GM23338 (cell line): ENCODE data around the gene ZNF776. TPM values are rescaled to one million over a fixed set of nuclear protein-coding genes. Genes with fewer than 3 reads are reported as not detected.

Experiments used
- ATAC-seq: fragments of 200-7000 bp; cut with Tn5 transposase; 3 replicates; pipeline ENCODE4 v1.9.1; 2020
- DNase-seq: peaks from one replicate; pipeline ENCODE4 v3.0.0-alpha.2; 2015; ENCODE audit warnings: low spot score
- H2AFZ ChIP-seq: fragments of 200-600 bp; sonication (generic); 2 replicates; pipeline ENCODE4 v1.8.0; 2016; ENCODE audit warnings: antibody characterized with exemption, mild to moderate bottlenecking, moderate library complexity
- H3F3A ChIP-seq: fragments of 200-600 bp; sonication (generic); replicated peaks from 2 replicates; pipeline ENCODE4 v1.8.0; 2017; ENCODE audit warnings: antibody characterized with exemption, mixed run types, low read depth
- H3K27ac ChIP-seq: fragments of 200-600 bp; sonication (generic); 2 replicates; pipeline ENCODE4 v1.6.1; 2016; ENCODE audit warnings: low read depth
- H3K27me3 ChIP-seq: fragments of 200-600 bp; sonication (generic); 2 replicates; pipeline ENCODE4 v1.8.0; 2016; ENCODE audit warnings: mild to moderate bottlenecking, mixed run types, moderate library complexity; ENCODE audit not compliant: insufficient read depth
- H3K36me3 ChIP-seq: fragments of 200-600 bp; sonication (generic); 2 replicates; pipeline ENCODE4 v1.8.0; 2016; ENCODE audit warnings: mild to moderate bottlenecking; ENCODE audit not compliant: insufficient read depth
- H3K4me1 ChIP-seq: fragments of 200-600 bp; sonication (generic); 2 replicates; pipeline ENCODE4 v1.8.0; 2016; ENCODE audit warnings: mild to moderate bottlenecking, moderate library complexity; ENCODE audit not compliant: insufficient read depth
- H3K4me2 ChIP-seq: fragments of 200-600 bp; sonication (generic); 2 replicates; pipeline ENCODE4 v1.7.1; 2017; ENCODE audit warnings: mixed run types
- H3K4me3 ChIP-seq: fragments of 200-600 bp; sonication (generic); 2 replicates; pipeline ENCODE4 v1.6.1; 2016; ENCODE audit warnings: mixed run types
- H3K79me2 ChIP-seq: fragments of 200-600 bp; sonication (generic); replicated peaks from 2 replicates; pipeline ENCODE4 v1.8.0; 2017; ENCODE audit warnings: mild to moderate bottlenecking; ENCODE audit not compliant: insufficient read depth
- H3K9me2 ChIP-seq: fragments of 200-600 bp; sonication (generic); 2 replicates; pipeline ENCODE4 v1.8.0; 2017; ENCODE audit not compliant: insufficient read depth
- H4K20me1 ChIP-seq: fragments of 200-600 bp; sonication (generic); replicated peaks from 2 replicates; pipeline ENCODE4 v1.8.0; 2017; ENCODE audit warnings: mild to moderate bottlenecking; ENCODE audit not compliant: insufficient read depth
- H3K27ac Mint-ChIP-seq: 2 replicates; pipeline ENCODE4 v1.8.0; 2020; ENCODE audit warnings: inconsistent platforms, mild to moderate bottlenecking, moderate library complexity, mixed read lengths
- H3K27me3 Mint-ChIP-seq: 3 replicates; pipeline ENCODE4 v1.8.0; 2022; ENCODE audit warnings: low read depth, mild to moderate bottlenecking, moderate library complexity, mixed read lengths, inconsistent platforms; ENCODE audit not compliant: insufficient read depth, poor library complexity
- H3K36me3 Mint-ChIP-seq: 3 replicates; pipeline ENCODE4 v1.8.0; 2021; ENCODE audit warnings: low read depth, mild to moderate bottlenecking, inconsistent platforms, moderate library complexity, mixed read lengths
- H3K4me1 Mint-ChIP-seq: 3 replicates; pipeline ENCODE4 v1.8.0; 2020; ENCODE audit warnings: mild to moderate bottlenecking, inconsistent platforms, mixed read lengths
- H3K4me3 Mint-ChIP-seq: 3 replicates; pipeline ENCODE4 v1.8.0; 2021; ENCODE audit warnings: moderate library complexity, mild to moderate bottlenecking, inconsistent platforms, mixed read lengths
- H3K9me3 Mint-ChIP-seq: 3 replicates; pipeline ENCODE4 v1.8.0; 2020; ENCODE audit warnings: moderate library complexity, mild to moderate bottlenecking, inconsistent platforms, mixed read lengths
- CREB1 ChIP-seq: fragments of 250-450 bp; sonication (Bioruptor Pico); IDR thresholded peaks from 2 replicates; pipeline ENCODE4 v1.5.0; 2020; ENCODE audit warnings: low read depth, mild to moderate bottlenecking, moderate library complexity
- CTCF ChIP-seq, 2 experiments: fragments of 200-600 bp in 1 of 2; sonication (generic) in 1 of 2; conservative IDR thresholded peaks; 2 replicates each; pipeline versions ENCODE4 v1.5.1 to v1.6.1; 2016 to 2017; ENCODE audit warnings: antibody characterized with exemption in 2 of 2, low read depth in 2 of 2, mild to moderate bottlenecking in 2 of 2, moderate library complexity in 1 of 2
- EZH2 ChIP-seq: fragments of 200-600 bp; sonication (generic); IDR thresholded peaks from one replicate; pipeline ENCODE4 v1.8.0; 2017; ENCODE audit warnings: antibody characterized with exemption, mild to moderate bottlenecking, low read depth; ENCODE audit not compliant: unreplicated experiment
- EZH2phosphoT487 ChIP-seq: fragments of 200-600 bp; sonication (generic); IDR thresholded peaks from one replicate; pipeline ENCODE4 v1.8.1; 2018; ENCODE audit warnings: antibody characterized with exemption; ENCODE audit not compliant: unreplicated experiment
- JUNB ChIP-seq: IDR thresholded peaks from one replicate; pipeline ENCODE4 v1.6.1; 2016; ENCODE audit warnings: antibody characterized with exemption; ENCODE audit not compliant: unreplicated experiment
- NANOG ChIP-seq: IDR thresholded peaks from 2 replicates; pipeline ENCODE4 v1.6.1; 2016; ENCODE audit warnings: antibody characterized with exemption, borderline replicate concordance
- POLR2AphosphoS5 ChIP-seq: IDR thresholded peaks from 2 replicates; pipeline ENCODE4 v1.6.1; 2016; ENCODE audit warnings: antibody characterized with exemption, low read depth
- STAT1 ChIP-seq: IDR thresholded peaks from one replicate; pipeline ENCODE4 v1.6.1; 2016; ENCODE audit warnings: antibody characterized with exemption; ENCODE audit not compliant: unreplicated experiment
- ZNF114 ChIP-seq: fragments of 250-450 bp; sonication (Bioruptor Pico); IDR thresholded peaks from 2 replicates; pipeline ENCODE4 v1.5.0; 2020; ENCODE audit warnings: mild to moderate bottlenecking, moderate library complexity
- ZNF331 ChIP-seq: fragments of 250-450 bp; sonication (Bioruptor Pico); IDR thresholded peaks from 2 replicates; pipeline ENCODE4 v1.5.0; 2020; ENCODE audit warnings: low read depth, mild to moderate bottlenecking, moderate library complexity
- ZNF462 ChIP-seq: fragments of 250-450 bp; sonication (Bioruptor Pico); IDR thresholded peaks from 2 replicates; pipeline ENCODE4 v1.5.0; 2020; ENCODE audit warnings: mild to moderate bottlenecking, moderate library complexity
- polyA plus RNA-seq: library from polyadenylated mRNA; unstranded; fragments of >200 nt; fragmentation: Nextera tagmentation; extraction: Ambion mirVana; gene quantifications from 2 replicates; pipeline ENCODE4 v1.2.1, GENCODE V29; 2016
- total RNA-seq: library from RNA; depleted of rRNA; stranded (reverse); fragments of >200 nt; shearing (Covaris generic); gene quantifications from 2 replicates; pipeline ENCODE4 v1.2.3, GENCODE V29; 2014
- TF ChIP-seq, protein P1 (sequence below): IDR thresholded peaks from one replicate; pipeline ENCODE4 v1.6.1; 2018; ENCODE audit warnings: antibody characterized with exemption; ENCODE audit not compliant: unreplicated experiment
- TF ChIP-seq, protein P2 (sequence below): IDR thresholded peaks from 2 replicates; pipeline ENCODE4 v1.6.1; 2016; ENCODE audit warnings: antibody characterized with exemption

The ZNF776 gene
- total and polyA plus RNA-seq, 2 experiments from 2014 or later: 5.9 to 19.4 TPM

- Mint-ChIP-seq H3K4me1 (peaks cover 17% of the 10 kb centered on the region), H3K36me3 (peaks cover 22% of the 10 kb centered on the region), H3K4me3 (peak within 1 kb of the TSS; percentile 97), H3K27ac (peak within 1 kb of the TSS; percentile 84), H3K27me3 (peaks cover 10% of the 10 kb centered on the region), H3K9me3 (0 out of 3 replicates have a peak, but pooled peaks cover 3% of the 10 kb centered on the region)
- peak within 1 kb of the TSS; percentile 66; the same call in 1 of the 2 replicates for H2AFZ ChIP-seq
- peaks cover 8% of the 10 kb centered on the region for H3F3A ChIP-seq
- no peaks in the 10 kb centered on the region for H3K27me3 ChIP-seq
- H3K4me2 ChIP-seq: peak within 1 kb of the TSS; percentile 96
- DNase-seq: peak; percentile 99
- peaks cover 18% of the 10 kb centered on the region for H4K20me1 ChIP-seq
- H3K79me2 ChIP-seq: peaks cover 45% of the 10 kb centered on the region
- TF ChIP-seq EZH2phosphoT487 (no peak), ZNF462 (CRISPR knock-in tag) (no peak), EZH2 (no peak), ZNF114 (CRISPR knock-in tag) (no peak), CTCF (conservative IDR thresholded peaks at IDR 0.05; ENCODE audit: low read depth in 2 of 2) (no peak), CREB1 (CRISPR knock-in tag) (peak; percentile 36; the same call in 1 of the 2 replicates), POLR2AphosphoS5 (peak; percentile 93), NANOG (no peak), JUNB (no peak), STAT1 (no peak), ZNF331 (CRISPR knock-in tag) (no peak)
- TF ChIP-seq, protein P1, sequence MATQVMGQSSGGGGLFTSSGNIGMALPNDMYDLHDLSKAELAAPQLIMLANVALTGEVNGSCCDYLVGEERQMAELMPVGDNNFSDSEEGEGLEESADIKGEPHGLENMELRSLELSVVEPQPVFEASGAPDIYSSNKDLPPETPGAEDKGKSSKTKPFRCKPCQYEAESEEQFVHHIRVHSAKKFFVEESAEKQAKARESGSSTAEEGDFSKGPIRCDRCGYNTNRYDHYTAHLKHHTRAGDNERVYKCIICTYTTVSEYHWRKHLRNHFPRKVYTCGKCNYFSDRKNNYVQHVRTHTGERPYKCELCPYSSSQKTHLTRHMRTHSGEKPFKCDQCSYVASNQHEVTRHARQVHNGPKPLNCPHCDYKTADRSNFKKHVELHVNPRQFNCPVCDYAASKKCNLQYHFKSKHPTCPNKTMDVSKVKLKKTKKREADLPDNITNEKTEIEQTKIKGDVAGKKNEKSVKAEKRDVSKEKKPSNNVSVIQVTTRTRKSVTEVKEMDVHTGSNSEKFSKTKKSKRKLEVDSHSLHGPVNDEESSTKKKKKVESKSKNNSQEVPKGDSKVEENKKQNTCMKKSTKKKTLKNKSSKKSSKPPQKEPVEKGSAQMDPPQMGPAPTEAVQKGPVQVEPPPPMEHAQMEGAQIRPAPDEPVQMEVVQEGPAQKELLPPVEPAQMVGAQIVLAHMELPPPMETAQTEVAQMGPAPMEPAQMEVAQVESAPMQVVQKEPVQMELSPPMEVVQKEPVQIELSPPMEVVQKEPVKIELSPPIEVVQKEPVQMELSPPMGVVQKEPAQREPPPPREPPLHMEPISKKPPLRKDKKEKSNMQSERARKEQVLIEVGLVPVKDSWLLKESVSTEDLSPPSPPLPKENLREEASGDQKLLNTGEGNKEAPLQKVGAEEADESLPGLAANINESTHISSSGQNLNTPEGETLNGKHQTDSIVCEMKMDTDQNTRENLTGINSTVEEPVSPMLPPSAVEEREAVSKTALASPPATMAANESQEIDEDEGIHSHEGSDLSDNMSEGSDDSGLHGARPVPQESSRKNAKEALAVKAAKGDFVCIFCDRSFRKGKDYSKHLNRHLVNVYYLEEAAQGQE: peak; percentile 8
- TF ChIP-seq, protein P2, sequence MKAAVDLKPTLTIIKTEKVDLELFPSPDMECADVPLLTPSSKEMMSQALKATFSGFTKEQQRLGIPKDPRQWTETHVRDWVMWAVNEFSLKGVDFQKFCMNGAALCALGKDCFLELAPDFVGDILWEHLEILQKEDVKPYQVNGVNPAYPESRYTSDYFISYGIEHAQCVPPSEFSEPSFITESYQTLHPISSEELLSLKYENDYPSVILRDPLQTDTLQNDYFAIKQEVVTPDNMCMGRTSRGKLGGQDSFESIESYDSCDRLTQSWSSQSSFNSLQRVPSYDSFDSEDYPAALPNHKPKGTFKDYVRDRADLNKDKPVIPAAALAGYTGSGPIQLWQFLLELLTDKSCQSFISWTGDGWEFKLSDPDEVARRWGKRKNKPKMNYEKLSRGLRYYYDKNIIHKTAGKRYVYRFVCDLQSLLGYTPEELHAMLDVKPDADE: peak; percentile 97
- ATAC-seq: peak; percentile 98
- peaks cover 7% of the 10 kb centered on the region for H3K4me1 ChIP-seq
- peak within 1 kb of the TSS; percentile 84 for H3K4me3 ChIP-seq
- no peaks in the 10 kb centered on the region for H3K9me2 ChIP-seq
- peak within 1 kb of the TSS; percentile 50; the same call in 1 of the 2 replicates for H3K27ac ChIP-seq
- peaks cover 4% of the 10 kb centered on the region for H3K36me3 ChIP-seq
These were observed 22.9 kb downstream of the ZNF776 start, which contains the start of gene ZNF586 for GRCh38 chr19:57769345-57770131. Gene ZNF586, plus strand, starts transcription at chr19:57769676. Its CDS starts 167 bp downstream, at chr19:57769843.
